Measurements from ENCODE around the gene DIPK1C.

DNA sequence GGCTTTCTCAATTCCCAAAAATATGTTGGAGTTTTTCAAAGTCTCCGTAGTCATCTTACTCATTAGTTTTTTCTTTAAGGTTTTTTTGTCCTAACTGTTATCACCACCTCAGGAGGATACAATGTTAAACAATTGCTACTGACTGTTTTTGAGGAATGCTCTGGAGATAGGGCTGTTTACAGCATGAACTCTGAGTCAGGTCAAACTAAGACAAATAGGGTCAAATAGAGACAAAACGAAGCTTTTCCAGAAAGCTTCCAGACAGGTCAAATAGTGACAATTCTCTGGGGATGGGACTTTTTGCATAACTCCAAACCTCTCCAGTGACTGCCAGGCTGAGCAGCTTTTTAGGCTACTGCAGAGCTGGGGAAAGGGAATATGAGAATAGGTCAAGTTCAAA is 15.2 kb upstream of the DIPK1C start:
- TF ChIP-seq SMAD4 (CRISPR knock-in tag; conservative IDR thresholded peaks at IDR 0.05) (no peak), CTCF (IDR thresholded peaks at IDR 0.05 in 2 of 3, conservative IDR thresholded peaks at IDR 0.05 in 1 of 3; ENCODE audit: insufficient read depth in 2 of 3, low read depth in 1 of 3, low read length in 3 of 3) (no peak)
